GM12892 (cell line): ENCODE data around the gene NPAT.

Experiments
- DNase-seq: peaks from one replicate; pipeline ENCODE4 v3.0.0; 2011; ENCODE audit not compliant: insufficient read length
- FAIRE-seq: peaks from 2 replicates; lab custom pipeline; 2011; peaks lifted over from hg19 to GRCh38; lab: Jason Lieb, UNC
- POLR2A ChIP-seq: IDR thresholded peaks from 2 replicates; pipeline ENCODE4 v1.6.1; 2011; ENCODE audit warnings: low read depth, low read length, control low read depth
- POLR2AphosphoS5 ChIP-seq: IDR thresholded peaks from 2 replicates; pipeline ENCODE4 v1.6.1; 2011; ENCODE audit warnings: low read depth, low read length, control low read depth
- TAF1 ChIP-seq: IDR thresholded peaks from 2 replicates; pipeline ENCODE4 v1.6.1; 2011; ENCODE audit warnings: low read depth, mild to moderate bottlenecking, control low read depth, low read length, borderline replicate concordance

Gene NPAT

DNA sequence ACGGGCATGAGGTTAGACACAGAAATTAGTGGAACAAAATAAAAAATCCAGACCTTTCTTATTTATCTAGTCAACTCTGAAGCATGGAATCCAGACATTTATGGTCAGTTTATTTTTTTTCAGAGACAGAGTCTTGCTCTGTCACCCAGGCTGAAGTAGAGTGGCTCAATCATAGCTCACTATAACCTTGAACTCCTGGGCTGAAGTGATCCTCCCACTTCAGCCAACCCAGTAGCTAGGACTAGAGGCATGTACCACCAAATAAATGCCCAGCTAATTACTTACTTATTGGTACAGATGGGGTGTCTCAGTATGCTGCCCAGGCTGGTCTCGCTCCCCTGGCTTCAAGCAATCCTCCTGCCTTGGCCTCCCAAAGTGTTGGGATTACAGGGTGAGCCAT lies 8.7 kb downstream of the NPAT start:
- DNase-seq (no peak), FAIRE-seq (no peak)
- TF ChIP-seq POLR2AphosphoS5 (no peak), TAF1 (no peak), POLR2A (no peak)

DNA sequence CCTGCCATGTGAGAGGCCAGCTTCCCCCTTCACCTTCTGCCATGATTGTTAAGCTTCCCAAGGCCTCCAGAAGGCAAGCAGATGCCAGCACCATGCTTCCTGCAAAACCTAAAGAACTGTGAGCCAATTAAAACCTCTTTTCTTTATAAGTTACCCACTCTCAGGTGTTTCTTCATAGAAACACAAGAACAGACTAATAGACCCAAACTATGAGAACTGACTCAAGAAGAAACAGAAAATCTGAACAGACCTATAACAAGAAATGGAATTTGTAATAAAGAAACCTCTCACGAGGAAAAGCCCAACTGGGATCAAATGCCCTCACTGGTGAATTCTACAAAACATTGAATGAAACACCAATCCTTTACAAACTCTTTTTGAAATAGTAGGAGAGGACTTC lies 12.0 kb downstream of the NPAT start:
- TF ChIP-seq TAF1: no peak
- TF ChIP-seq POLR2A: no peak
- no peak for TF ChIP-seq POLR2AphosphoS5
- FAIRE-seq (no peak), DNase-seq (no peak)

DNA sequence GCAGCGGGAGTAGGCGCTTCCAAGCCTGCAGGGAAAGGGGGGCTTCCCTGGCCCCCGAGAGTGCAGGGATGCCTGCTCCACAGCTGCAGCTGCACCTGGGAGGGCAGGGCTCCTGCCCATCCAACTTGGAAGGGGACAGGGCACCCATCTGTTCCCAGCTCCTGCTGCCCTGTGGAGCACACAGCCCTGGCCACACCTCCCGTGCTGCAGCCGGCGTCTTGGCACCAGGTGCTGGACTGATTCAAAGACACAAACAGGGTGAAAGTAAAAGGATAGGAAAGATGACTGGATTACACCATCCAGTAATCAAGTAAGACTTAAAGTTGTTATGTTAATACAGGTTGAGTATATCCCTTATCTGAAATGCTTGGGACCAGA lies 14.8 kb downstream of the NPAT start:
- TF ChIP-seq POLR2AphosphoS5: no peak
- TF ChIP-seq POLR2A: 0 out of 2 replicates have a peak, but pooled peaks have one; percentile 15
- no peak for TF ChIP-seq TAF1
- DNase-seq (no peak), FAIRE-seq (peak; percentile 81)

DNA sequence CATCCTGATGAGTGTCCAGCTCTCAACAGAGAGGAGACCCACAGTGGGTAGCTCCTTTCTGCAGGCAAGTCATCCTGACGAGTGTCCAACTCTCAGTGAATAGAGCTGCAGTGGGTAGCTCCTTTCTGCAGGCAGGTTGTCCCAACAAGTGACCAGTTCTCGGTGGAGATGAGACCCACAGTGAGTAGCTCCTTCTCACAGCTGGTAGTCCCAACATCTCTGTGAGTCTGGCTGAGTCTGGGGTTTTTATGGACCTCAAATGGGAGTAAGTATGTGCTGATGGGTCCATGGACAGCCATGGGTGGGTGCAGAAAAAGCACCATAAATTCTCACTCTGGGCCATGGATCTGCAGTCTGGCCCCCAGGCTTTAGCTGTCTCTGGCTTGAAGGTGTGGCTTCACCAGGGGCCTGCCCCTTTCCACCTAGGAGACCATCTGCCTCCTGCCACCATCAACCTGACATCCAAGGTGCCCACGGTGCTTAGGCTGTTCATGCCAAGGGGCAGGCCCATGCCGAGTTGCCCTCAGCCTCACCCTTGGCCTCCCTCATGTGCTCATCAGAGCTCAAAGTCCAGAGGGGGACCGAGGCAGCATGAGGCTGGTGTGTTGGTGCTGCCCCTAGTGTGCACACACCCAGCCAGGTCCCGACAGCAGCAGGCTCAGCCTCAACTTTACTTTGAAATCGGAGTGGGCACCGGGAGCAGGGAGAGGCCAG lies 15.3 kb downstream of the NPAT start:
- TF ChIP-seq POLR2A (0 out of 2 replicates have a peak, but pooled peaks have one; percentile 29), TAF1 (no peak), POLR2AphosphoS5 (no peak)
- peak; percentile 40 for FAIRE-seq
- no peak for DNase-seq

DNA sequence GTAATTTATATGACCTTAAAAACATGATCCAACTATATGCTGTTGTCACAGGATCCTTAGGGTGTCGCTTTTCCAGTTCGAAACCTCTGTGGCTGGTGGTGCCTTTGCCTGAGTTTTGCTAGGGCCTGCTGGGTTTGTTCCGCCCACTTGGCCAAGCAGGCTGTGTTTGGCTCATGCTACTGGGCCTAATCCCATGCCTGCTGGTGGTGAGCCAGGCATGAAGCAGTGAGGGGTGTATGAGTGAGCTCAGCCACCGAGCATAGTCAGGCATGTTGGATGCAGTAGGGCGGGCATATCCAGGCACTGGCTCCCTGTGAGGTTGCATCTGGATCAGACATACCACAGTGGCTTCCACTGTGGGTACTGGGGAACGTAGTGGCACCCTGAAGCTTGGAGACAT lies 16.3 kb downstream of the NPAT start:
- TF ChIP-seq POLR2AphosphoS5: no peak; the same call in 1 of the 2 replicates
- 0 out of 2 replicates have a peak, but pooled peaks have one; percentile 14 for TF ChIP-seq POLR2A
- no peak for DNase-seq
- no peak for FAIRE-seq

DNA sequence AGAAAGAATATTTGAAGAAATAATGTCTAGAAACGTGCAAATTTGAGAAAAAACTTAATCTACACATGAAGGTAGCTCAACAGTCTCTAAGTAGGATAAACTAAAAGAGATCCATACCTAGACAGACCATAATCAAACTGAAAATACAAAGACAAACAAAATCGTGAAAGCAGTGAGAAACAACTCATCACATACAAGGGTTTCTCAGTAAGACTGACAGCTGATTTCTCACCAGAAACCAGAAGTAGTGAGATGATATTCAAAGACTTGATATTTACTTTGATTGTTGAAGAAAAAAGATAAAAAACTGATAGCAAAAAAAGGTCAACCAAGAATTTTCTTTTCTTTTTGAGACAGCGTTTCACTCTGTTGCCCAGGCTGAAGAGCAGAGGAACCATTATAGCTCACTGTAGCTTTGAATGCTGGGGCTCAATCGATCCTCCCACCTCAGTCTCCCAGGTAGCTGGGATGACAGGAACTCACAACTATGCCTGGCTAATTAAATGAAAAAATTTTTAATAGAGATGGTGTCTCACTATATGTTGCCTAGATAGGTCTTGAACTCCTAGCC lies 17.4 kb downstream of the NPAT start:
- TF ChIP-seq TAF1: no peak
- no peak for TF ChIP-seq POLR2A
- no peak for TF ChIP-seq POLR2AphosphoS5
- FAIRE-seq: no peak
- no peak for DNase-seq

DNA sequence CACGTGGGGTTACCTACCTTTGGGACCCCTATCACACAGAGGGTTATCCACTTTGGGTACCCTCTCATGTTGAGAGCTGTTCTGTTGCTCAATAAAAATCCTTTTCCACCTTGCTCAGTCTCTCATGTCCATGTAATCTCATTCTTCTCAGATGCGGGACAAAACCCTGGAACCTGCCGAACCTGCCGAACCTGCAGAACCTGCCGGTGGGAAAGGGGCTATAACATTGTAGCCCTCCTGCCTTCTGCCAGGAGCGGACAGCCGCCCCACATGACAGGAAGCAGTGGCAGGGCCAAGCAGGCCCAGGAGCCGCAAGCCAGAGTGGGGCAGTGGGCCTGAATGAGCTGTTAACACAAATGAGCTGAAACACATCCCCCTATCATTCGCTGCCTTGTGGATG lies 18.1 kb downstream of the NPAT start:
- no peak for DNase-seq
- FAIRE-seq: no peak
- TF ChIP-seq POLR2A (no peak), TAF1 (no peak), POLR2AphosphoS5 (no peak)

DNA sequence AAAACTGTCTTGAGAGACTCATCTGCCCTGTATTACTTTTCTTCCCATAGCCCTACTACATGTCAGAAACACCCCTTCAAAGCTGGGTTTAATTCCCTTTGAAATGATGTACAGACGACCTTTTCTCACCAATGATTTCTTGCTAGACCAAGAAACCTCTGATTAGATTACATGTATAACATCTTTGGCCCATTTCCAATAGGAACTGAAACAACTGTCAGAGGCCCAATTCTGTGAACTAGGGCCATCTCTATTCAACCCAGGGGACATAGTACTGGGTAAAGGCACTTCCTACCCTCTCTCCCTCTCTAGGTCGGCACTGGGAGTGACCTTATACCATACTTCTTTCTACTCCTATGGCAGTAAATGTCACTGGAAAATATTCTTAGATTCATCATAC lies 19.4 kb downstream of the NPAT start:
- DNase-seq (no peak), FAIRE-seq (peak; percentile 74)
- TF ChIP-seq POLR2A (no peak), TAF1 (no peak), POLR2AphosphoS5 (peak; percentile 25; the same call in 1 of the 2 replicates)

DNA sequence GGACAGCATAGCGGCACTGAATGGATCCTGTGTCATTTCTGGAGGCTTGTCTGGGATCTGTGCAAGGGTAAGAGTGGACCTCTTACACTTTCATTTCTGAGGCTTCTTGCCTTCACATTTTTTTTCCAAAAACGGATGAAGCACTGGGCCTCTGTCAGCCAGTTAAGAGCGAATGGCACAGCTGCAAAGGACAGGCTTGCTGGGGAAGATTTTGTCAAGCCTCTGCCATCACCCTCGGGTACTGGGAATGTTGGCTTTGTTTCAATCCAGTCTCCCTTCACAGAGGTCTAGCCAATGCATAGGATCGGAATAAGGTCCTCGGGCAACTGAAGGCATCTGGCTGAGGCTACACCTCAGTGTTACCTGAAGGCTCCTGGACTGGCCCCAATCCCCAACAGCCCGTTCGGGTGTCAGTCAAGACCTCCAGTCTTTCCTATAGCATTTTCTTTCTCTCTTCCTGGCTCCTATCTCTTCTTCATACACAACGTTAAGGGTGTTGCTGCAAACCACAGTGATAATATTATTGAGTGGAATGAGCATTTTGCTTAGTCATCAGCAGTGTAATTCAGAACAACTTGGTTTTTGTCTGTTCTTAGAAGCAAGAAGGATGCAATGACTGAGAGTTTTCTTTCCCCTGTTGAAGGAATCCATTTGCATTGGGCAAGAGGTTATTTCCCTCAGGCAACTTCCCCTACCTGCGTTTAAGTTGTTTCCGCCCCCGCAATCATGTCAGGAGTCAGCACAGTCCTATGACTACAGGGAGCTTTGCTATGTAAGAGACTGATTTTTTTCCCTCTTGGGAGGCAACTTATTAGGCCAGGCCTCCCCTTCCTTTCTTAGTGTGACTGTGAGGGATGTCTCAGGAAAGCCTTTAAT lies 22.8 kb downstream of the NPAT start:
- peak; percentile 36 for DNase-seq
- FAIRE-seq: peak; percentile 98
- TF ChIP-seq POLR2AphosphoS5 (no peak), TAF1 (no peak)

DNA sequence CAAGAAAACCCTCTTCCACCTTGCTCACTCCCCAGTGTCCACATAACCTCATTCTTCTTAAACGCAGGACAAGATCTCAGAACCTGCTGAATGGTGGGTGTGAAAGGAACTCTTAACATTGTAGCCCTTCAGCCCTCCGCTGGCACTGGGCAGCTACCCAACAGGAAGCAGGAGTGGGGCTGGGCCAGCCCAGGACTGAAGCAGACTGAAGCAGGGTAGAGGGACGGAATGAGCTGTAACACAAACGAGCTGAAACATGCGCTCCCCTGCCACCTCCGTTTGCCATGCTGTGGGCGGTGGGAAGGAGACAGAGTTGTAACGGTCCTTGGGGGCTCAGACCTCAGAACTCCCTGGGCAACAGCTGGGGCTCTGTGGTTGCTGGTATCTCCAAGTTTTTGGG lies 23.6 kb downstream of the NPAT start:
- DNase-seq (no peak), FAIRE-seq (peak; percentile 33)
- no peak for TF ChIP-seq TAF1
- no peak for TF ChIP-seq POLR2A
- no peak for TF ChIP-seq POLR2AphosphoS5

DNA sequence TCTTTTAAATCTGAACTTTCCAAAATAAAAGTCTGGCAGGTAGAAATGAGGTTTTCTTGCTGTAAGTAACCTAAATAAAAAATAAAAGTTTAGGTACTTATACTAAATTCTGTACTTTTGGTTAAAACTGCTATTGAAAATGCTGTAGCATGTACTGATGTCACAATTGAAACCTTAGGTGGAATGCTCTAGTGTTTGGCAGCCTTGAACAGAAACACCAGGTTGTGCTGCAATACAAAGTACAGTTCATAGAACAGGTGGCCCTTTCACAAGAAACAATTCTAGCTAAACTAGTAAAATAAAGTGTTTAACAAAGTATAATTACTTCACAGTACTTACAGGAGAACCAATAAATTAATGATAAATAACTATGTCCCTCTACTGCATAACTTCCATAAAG lies 25.1 kb downstream of the NPAT start:
- no peak for DNase-seq
- FAIRE-seq: peak; percentile 90
- no peak for TF ChIP-seq TAF1
- no peak for TF ChIP-seq POLR2AphosphoS5
- no peak for TF ChIP-seq POLR2A
